ENCODE data around the gene NEUROD4.
"Not testable (repeated sequence)": the region's sequence is repeated elsewhere in the genome, so short reads cannot be mapped to it uniquely, and the experiment has no call there.

The NEUROD4 gene

DNA sequence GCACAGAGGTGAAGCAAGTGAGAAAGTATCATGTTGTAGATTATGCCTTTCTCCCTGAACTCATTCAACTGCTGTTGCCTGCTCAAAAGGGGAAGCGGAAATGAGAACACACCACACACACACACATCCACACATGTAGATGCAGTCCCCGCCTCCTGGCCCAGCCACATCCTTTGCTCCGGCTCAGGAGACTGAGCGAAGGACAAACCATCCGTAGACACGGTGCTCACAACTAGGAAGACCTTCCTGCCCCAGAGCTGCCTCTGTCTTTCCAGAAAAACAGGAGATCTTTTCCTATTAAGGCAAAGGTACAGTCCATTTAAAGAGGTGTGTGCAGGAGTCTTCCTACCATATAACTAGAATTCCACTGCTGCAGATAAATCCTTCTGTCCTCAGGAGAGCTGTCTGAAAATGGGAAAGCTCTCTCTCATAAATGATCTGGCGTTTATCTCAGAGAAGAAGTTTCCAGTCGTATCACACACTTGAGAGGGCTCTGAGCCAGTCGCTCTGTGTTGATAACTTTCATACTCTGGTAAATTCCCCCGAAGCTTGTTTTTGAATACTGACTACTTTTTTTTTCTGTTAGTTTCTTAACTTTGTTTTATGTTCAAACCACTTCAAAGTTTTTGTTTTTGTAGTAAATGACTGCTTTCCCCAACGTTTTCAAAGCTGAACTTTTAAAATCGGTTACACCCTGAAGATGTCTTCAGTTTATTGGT, 35.0 kb upstream of the NEUROD4 start, which contains the start of gene TESPA1:
Gene TESPA1, minus strand, starts transcription at position 105 of the 719 bp plus-strand sequence. CDS start 10,200 bp downstream, outside the sequence.
- CTCF ChIA-PET, result interaction anchor here (1.0 to 7.3 kb wide), 8 partner anchors 8 to 405 kb away, joined by 3 to 60 read pairs (median 9); no protein-coding TSS in a partner anchor
- peak; percentile 81 for DNase-seq (ENCODE audit: extremely low spot score)

DNA sequence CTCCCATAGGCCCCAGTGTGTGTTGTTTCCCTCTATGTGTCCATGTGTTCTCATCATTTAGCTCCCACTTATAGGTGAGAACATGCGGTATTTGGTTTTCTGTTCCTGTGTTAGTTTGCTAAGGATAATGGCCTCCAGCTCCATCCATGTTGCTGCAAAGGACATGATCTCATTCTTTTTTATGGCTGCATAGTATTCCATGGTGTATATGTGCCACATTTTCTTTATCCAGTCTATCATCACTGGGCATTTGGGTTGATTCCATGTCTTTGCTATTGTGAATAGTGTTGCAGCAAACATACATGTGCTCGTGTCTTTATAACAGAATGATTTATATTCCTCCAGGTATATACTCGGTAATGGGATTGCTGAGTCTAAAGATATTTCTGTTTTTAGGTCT, 33.0 kb upstream of the NEUROD4 start:
- POLR2A ChIA-PET, result not testable (repeated sequence)
- CTCF ChIA-PET, result interaction anchor here (0.9 to 7.3 kb wide), 6 partner anchors 21 to 125 kb away, joined by 3 to 60 read pairs (median 4); no protein-coding TSS in a partner anchor

More for the DNA sequence above, 35.0 kb upstream of the NEUROD4 start, which contains the start of gene TESPA1:
- POLR2A ChIA-PET, result no interaction called here
- TF ChIP-seq CTCF (IDR thresholded peaks at IDR 0.05; ENCODE audit: control extremely low read depth, extremely low read depth, low read depth, missing control alignments), result no peak

GRCh38 chr12:54987611-54988231, 32.1 kb upstream of the NEUROD4 start:
- POLR2A ChIA-PET, result no interaction called here
- CTCF ChIA-PET, result interaction anchor here (0.6 to 7.3 kb wide), 5 partner anchors 80 to 394 kb away, joined by 3 to 60 read pairs (median 4); no protein-coding TSS in a partner anchor
- no peak for TF ChIP-seq CTCF (IDR thresholded peaks at IDR 0.05; ENCODE audit: control extremely low read depth, extremely low read depth, low read depth, missing control alignments)
- no peak for DNase-seq (ENCODE audit: extremely low spot score)

More for the DNA sequence above, 33.0 kb upstream of the NEUROD4 start:
- not testable (repeated sequence) for DNase-seq (ENCODE audit: extremely low spot score)

DNA sequence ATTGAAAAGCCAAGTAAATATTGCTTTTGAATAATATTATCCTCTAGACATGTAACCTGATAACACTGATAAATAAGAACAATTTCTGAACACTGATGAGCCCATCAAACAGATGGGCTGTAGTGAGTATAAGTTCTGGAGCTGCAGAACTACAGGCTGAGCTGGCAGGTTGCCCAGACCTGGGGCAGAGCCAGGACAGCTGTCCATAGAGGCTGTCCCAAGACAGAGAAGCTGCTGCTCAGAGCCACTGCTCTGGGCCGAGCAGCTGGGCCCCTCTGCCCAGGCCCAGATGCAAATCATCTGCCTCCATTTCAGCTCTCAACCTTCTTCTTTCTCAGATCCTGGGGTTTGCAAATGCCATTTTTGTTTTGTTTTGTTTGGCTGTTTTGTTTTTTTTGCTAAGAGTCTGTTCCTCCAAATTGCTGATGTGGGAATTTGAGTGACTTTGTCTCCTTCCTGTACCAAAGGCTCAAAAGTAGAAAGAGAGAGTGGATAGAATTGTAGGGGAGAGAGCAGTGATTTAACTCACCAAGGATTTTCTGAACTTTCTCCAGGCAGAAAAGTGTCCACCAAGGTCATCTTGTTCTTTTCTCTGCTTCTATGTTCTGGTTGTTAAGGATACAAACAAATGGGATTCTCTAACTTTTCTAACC, 31.2 kb upstream of the NEUROD4 start:
- ChIA-PET POLR2A (no interaction called here), CTCF (interaction anchor here (0.6 to 7.3 kb wide), 5 partner anchors 79 to 395 kb away, joined by 3 to 60 read pairs (median 4); no protein-coding TSS in a partner anchor)
- TF ChIP-seq CTCF (IDR thresholded peaks at IDR 0.05; ENCODE audit: control extremely low read depth, extremely low read depth, low read depth, missing control alignments), result no peak
- no peak for DNase-seq (ENCODE audit: extremely low spot score)

GRCh38 chr12:54989829-54990228, 29.9 kb upstream of the NEUROD4 start:
- CTCF ChIA-PET, result interaction anchor here (1.2 kb wide), 1 partner anchor 82 kb away, joined by 7 read pairs; no protein-coding TSS in a partner anchor
- no peak for DNase-seq (ENCODE audit: extremely low spot score)
- POLR2A ChIA-PET, result no interaction called here
- TF ChIP-seq CTCF (IDR thresholded peaks at IDR 0.05; ENCODE audit: control extremely low read depth, extremely low read depth, low read depth, missing control alignments), result no peak

DNA sequence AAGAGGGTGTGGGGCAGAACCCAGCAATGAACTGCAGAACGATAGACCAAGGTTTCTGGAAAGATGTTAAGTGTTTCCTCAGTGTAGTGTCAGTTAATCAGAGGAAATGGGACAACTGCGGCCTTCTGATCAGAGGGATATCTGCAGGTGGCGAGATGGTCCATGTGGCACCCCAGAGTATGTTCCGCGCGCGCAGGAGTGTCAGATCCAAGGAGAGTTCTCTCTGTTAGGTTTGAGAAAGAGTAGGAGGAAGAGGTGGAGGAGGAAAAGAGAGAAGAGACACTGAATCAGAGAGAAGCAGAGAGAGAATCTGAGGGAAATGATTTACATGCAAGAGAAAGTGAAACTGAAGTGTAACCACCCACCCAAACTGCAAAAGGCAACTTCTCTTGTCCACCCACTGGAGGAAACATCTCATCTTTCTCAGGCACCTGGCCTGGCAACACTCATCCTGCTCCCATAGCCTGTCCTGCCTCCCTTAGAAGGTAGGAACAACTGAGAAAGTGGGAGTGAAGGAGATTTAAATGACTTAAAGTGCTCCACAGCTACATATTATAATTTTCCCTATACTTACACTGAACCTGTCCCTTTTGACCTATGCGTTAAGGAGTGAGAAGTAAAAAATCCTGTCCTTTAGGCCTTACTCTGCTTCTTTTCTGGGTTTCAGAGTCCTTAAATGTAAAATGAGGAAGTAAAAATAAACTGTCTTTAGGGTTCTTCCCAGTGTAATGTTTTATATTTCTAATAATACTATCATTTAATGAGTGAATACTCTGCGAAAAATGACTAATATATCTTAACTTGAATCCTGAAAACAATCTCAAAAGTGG, 28.4 kb upstream of the NEUROD4 start:
- no peak for TF ChIP-seq CTCF (IDR thresholded peaks at IDR 0.05; ENCODE audit: control extremely low read depth, extremely low read depth, low read depth, missing control alignments)
- ChIA-PET CTCF (interaction anchor here (1.0 to 17.9 kb wide), 10 partner anchors 11 to 269 kb away, joined by 3 to 646 read pairs (median 14); no protein-coding TSS in a partner anchor), POLR2A (no interaction called here)
- peak; percentile 58 for DNase-seq (ENCODE audit: extremely low spot score)
